ENCODE measurements around the gene C20orf204. TPM values are rescaled to one million over a fixed set of nuclear protein-coding genes. Genes with fewer than 3 reads are reported as not detected.

Gene C20orf204
- total and polyA plus RNA-seq, 2 of the 8 experiments (the other 6 are each of a cell fraction or from before 2014, with no cell fraction given) = 0.39 to 0.52 TPM

GRCh38 chr20:64038565-64039292, 2.7 kb downstream of the C20orf204 start (continued):
- TF ChIP-seq RNF2 (IDR thresholded peaks at IDR 0.05; ENCODE audit: borderline replicate concordance, low read depth, low read length, missing control alignments, poor library complexity, severe bottlenecking) = peak; percentile 54
- TF ChIP-seq CEBPB (IDR thresholded peaks at IDR 0.05; ENCODE audit: low read depth, low read length) = no peak
- TF ChIP-seq RXRA (IDR thresholded peaks at IDR 0.05; ENCODE audit: insufficient read depth, low read depth, low read length) = no peak
- TF ChIP-seq RFX5 (IDR thresholded peaks at IDR 0.05; ENCODE audit: borderline replicate concordance, low read depth, low read length) = no peak
- TF ChIP-seq ZNF274 (IDR thresholded peaks at IDR 0.05; ENCODE audit: borderline replicate concordance, extremely low read depth, low read length) = no peak
- no peak for TF ChIP-seq TAF7 (optimal IDR thresholded peaks at IDR 0.05; ENCODE audit: borderline replicate concordance, low read depth, low read length)
- TF ChIP-seq CBX8 (IDR thresholded peaks at IDR 0.05; ENCODE audit: borderline replicate concordance, low read depth, low read length) = no peak
- peak; percentile 73; the same call in 1 of the 2 replicates for TF ChIP-seq TCF12 (IDR thresholded peaks at IDR 0.05; ENCODE audit: low read depth, low read length)
- TF ChIP-seq JUN (IDR thresholded peaks at IDR 0.05; ENCODE audit: low read depth, low read length) = no peak
